ENCODE data around the gene AP5S1.

Gene AP5S1

DNA sequence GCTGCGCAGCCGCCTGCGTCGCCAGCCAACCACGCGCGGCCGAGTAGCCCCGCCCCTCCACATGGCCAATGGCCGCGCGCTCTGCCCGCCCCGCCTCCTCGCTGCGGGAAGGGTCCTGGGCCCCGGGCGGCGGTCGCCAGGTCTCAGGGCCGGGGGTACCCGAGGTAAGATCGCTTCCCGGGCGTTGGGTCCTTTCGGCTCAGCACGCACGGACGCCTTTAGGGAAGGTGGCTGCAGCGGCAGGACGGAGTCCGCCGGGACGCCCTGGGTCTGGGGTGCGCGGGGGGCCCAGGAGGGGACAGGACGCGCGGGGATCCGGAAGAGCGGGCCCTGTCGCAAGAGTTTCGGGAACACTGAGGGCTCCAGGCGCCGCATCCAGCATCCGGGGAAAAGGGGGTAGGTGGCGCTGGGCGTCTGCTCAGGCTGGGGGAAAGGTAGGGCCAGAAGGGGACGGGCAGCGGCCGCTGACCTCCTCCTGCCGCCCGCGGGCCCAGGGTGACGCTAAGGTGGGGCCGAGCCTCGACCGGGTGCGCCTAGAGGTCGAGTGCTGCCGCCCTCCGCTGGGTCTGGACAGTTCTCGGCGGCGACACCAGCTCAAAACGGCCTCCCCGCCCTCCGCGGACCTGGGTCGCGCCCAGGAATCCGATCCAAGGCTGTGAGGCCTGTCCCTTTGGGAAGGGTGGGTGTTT, 26.5 kb downstream of the AP5S1 start, which contains the start of gene MAVS:
Gene MAVS, plus strand, starts transcription at position 95 of the 689 bp plus-strand sequence. CDS start 7,791 bp downstream, outside the sequence.
- DNase-seq = peak; percentile 93

GRCh38 chr20:3847429-3847940, 27.1 kb downstream of the AP5S1 start:
- peak; percentile 14 for DNase-seq

DNA sequence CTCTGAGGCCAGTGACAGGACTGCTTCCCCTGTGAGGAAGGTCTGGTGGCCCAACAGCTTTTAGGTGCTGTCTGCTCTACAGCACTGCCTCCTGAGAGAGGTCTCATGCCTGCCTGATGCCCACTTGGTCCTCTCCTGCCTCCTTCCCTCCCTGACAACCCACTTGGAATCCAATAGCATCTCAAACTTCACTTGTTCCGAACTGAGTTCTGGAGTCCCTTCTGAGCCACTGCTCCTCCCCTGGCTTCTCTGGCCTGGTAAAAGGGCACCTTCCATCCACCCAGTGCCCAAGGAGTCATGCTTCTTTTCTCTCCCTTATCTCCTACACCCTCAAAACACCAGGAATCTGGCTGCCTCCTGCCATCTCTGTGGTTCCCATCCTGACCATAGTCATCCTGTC, 28.2 kb downstream of the AP5S1 start:
- DNase-seq = no peak

- no peak for DNase-seq
Measured at GRCh38 chr20:3854462-3854871, 34.1 kb downstream of the AP5S1 start.

DNA sequence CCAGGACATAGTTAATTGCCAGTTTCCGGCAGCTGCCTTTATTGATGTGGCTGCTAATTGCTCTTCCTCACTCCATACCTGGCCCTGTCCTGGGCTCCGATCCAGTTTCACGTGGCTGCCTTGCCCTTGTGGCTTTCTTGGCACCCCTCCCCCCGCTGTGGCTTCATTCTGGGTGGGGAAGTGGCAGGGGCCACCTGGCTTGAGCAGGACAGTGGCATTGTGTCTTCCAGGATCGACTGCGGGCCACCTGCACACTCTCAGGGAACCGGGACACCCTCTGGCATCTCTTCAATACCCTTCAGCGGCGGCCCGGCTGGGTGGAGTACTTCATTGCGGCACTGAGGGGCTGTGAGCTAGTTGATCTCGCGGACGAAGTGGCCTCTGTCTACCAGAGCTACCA, 37.1 kb downstream of the AP5S1 start:
- no peak for DNase-seq

GRCh38 chr20:3858689-3859088, 38.3 kb downstream of the AP5S1 start:
- no peak for DNase-seq

- no peak for DNase-seq
Measured at GRCh38 chr20:3861191-3861590, 40.8 kb downstream of the AP5S1 start.

DNA sequence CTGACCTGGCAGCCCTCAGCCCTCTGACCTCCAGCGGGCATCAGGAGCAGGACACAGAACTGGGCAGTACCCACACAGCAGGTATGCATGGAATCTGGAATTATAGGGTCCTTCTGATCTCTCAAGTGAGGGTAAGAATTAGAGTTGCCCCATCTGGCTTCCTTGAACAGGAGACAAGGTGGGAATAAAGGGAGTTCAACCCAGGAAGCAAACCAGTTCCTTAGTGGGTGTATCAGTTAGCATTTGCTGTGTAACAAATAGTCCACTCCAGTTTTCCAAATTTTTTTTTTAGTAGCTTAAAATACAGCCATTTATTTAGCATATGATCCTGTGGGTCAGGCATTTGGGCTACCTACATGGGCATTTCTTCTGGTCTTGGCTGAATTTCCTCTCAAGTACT, 42.0 kb downstream of the AP5S1 start:
- no peak for DNase-seq

DNA sequence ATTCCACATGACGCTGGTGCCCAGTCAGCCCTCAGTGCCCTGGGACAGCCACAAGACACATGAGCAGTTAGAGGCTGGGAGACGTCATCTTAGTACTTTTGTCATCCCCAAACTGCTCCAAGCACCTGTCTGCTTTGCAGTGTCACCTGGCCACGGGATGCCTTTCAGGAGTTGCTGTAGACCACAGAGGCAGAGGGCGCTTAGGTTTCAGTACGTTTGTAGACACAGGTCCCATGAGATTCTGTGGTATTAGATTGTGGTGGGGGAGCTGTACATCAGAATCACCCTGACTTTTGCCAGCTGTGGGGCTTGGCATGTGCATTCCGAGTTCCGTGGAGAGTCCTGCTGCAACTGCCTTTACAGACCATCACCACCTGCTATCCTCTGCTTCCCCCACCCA, 43.0 kb downstream of the AP5S1 start:
- DNase-seq = no peak

DNA sequence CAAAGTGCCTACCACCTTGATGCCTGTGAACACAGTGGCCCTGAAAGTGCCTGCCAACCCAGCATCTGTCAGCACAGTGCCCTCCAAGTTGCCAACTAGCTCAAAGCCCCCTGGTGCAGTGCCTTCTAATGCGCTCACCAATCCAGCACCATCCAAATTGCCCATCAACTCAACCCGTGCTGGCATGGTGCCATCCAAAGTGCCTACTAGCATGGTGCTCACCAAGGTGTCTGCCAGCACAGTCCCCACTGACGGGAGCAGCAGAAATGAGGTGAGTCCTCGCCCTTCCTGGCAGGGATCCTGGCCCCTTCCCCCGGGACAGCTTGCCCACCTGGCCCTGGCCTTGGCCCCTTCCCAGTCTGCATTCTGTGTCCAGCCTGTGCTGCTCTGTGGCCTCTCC, 44.2 kb downstream of the AP5S1 start:
- no peak for DNase-seq

DNA sequence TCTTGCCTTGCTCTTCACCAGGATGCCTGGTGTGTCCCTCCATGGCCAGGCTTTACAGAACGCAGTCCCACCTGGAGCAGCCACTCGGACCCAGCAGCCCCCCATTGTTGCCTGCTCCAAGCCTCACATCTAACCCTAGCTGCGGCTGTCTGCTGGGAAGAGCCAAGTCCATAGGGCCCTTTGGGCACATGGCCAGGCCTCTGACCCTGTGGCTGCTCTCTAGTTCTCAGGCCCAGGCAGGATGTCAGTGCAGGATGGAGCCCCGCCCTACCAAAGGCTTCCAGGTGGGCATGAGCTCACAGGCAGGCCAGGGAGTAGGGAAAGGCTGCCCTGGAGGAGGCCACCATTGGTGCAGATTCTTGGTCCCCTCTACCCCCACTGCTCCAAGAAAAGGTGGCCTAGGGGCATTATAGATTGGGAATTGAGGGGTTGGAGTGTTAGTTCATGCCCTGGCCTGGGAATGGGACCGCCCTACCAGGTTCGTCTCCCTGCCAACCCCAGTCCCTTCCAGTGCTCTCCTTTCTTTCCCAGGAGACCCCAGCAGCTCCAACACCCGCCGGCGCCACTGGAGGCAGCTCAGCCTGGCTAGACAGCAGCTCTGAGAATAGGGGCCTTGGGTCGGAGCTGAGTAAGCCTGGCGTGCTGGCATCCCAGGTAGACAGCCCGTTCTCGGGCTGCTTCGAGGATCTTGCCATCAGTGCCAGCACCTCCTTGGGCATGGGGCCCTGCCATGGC, 45.0 kb downstream of the AP5S1 start:
- no peak for DNase-seq

- DNase-seq = no peak
Measured at GRCh38 chr20:3865887-3866407, 45.6 kb downstream of the AP5S1 start.

GRCh38 chr20:3866464-3866863, 46.1 kb downstream of the AP5S1 start:
- no peak for DNase-seq

GRCh38 chr20:3867802-3868201, 47.5 kb downstream of the AP5S1 start:
- no peak for DNase-seq

GRCh38 chr20:3869839-3870634, 49.7 kb downstream of the AP5S1 start:
- no peak for DNase-seq

- DNase-seq = no peak
Measured at GRCh38 chr20:3871550-3872265, 51.4 kb downstream of the AP5S1 start.

- DNase-seq = no peak
Measured at GRCh38 chr20:3873507-3873906, 53.2 kb downstream of the AP5S1 start.

- DNase-seq = no peak
Measured at GRCh38 chr20:3874194-3874844, 54.0 kb downstream of the AP5S1 start.

DNA sequence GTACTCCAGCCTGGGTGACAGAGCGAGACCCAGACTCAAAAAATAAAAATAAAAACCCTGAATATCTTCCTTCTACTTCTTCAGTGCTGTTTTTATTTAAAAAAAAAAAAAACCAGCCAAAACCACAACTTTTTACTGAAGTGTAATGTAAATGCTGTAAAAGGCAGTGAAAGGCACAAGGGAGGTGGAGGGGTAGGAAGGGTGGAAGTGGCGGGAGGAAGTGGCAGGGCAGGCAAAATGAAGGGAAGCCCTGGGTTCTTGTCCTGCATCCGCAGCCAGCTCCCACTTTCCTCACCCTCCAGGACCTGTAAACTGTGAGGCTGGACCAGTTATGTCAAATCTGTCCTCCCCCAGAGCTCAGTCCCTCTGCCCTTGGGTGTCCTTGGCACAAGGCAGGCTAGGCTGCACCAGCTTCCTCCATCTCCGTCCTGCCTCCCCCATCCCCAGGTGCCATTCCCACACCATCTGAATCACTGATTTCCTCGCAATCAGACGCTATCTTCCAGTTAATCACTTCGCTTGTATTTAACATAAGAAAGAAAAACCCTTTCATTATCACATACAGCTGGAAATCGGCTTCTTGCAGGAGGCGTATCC, 55.1 kb downstream of the AP5S1 start:
- no peak for DNase-seq

- DNase-seq = no peak
Measured at GRCh38 chr20:3876000-3876399, 55.7 kb downstream of the AP5S1 start.

- no peak for DNase-seq
Measured at GRCh38 chr20:3876676-3877075, 56.3 kb downstream of the AP5S1 start.
